DOHH2 (cell line): ENCODE data around the gene CCDC91.

ENCODE experiments used
- H3F3A ChIP-seq: fragments of 200-600 bp; sonication (generic), shearing (Covaris generic); 2 replicates; pipeline ENCODE4 v1.6.0; 2016; ENCODE audit warnings: antibody characterized with exemption, mild to moderate bottlenecking; ENCODE audit not compliant: control insufficient read depth, insufficient read depth
- H3K27ac ChIP-seq: fragments of 200-600 bp; sonication (generic); 2 replicates; pipeline ENCODE4 v1.5.1; 2014; ENCODE audit warnings: low read depth, mild to moderate bottlenecking, low read length, moderate library complexity
- H3K27me3 ChIP-seq: fragments of 200-600 bp; sonication (generic); 2 replicates; pipeline ENCODE4 v1.6.1; 2014; ENCODE audit warnings: mild to moderate bottlenecking, low read length, mixed read lengths; ENCODE audit not compliant: control insufficient read depth
- H3K36me3 ChIP-seq: fragments of 200-600 bp; sonication (generic); 2 replicates; pipeline ENCODE4 v1.6.1; 2014; ENCODE audit warnings: mild to moderate bottlenecking, low read length, moderate library complexity, mixed read lengths; ENCODE audit not compliant: control insufficient read depth
- H3K4me1 ChIP-seq: fragments of 200-600 bp; sonication (generic); 2 replicates; pipeline ENCODE4 v1.6.1; 2014; ENCODE audit warnings: mild to moderate bottlenecking, low read length, mixed read lengths; ENCODE audit not compliant: control insufficient read depth
- H3K4me2 ChIP-seq: fragments of 200-600 bp; sonication (generic); 2 replicates; pipeline ENCODE4 v1.6.0; 2014; ENCODE audit warnings: mild to moderate bottlenecking, low read length, moderate library complexity
- H3K4me3 ChIP-seq: fragments of 200-600 bp; sonication (generic); 2 replicates; pipeline ENCODE4 v1.5.1; 2014; ENCODE audit warnings: mild to moderate bottlenecking, low read length, mixed read lengths
- H3K79me2 ChIP-seq: fragments of 200-600 bp; sonication (generic); 2 replicates; pipeline ENCODE4 v1.6.1; 2014; ENCODE audit warnings: mild to moderate bottlenecking, low read length, mixed read lengths; ENCODE audit not compliant: control insufficient read depth
- H3K9me2 ChIP-seq: fragments of 200-600 bp; sonication (generic); replicated peaks from 2 replicates; pipeline ENCODE4 v1.6.1; 2014; ENCODE audit warnings: mild to moderate bottlenecking, low read length, mixed read lengths; ENCODE audit not compliant: control insufficient read depth
- H3K9me3 ChIP-seq: fragments of 200-600 bp; sonication (generic); 2 replicates; pipeline ENCODE4 v1.6.1; 2014; ENCODE audit warnings: antibody characterized with exemption, low read length, mixed read lengths; ENCODE audit not compliant: control insufficient read depth, insufficient read depth
- H4K20me1 ChIP-seq: fragments of 200-600 bp; sonication (generic); 2 replicates; pipeline ENCODE4 v1.6.0; 2014; ENCODE audit warnings: low read depth, mild to moderate bottlenecking, antibody characterized with exemption, low read length, moderate library complexity; ENCODE audit not compliant: control insufficient read depth, insufficient read depth
- EZH2phosphoT487 ChIP-seq: fragments of 200-600 bp; sonication (generic); IDR thresholded peaks from 2 replicates; pipeline ENCODE4 v1.6.1; 2017; ENCODE audit warnings: borderline replicate concordance, mild to moderate bottlenecking, antibody characterized with exemption, low read length, moderate library complexity, mixed read lengths
- TF ChIP-seq, protein P1 (sequence below): fragments of 200-600 bp; sonication (generic); IDR thresholded peaks from one replicate; pipeline ENCODE4 v1.5.1; 2014; ENCODE audit warnings: antibody characterized with exemption, mild to moderate bottlenecking, low read depth, low read length; ENCODE audit not compliant: poor library complexity, severe bottlenecking

Gene CCDC91

DNA sequence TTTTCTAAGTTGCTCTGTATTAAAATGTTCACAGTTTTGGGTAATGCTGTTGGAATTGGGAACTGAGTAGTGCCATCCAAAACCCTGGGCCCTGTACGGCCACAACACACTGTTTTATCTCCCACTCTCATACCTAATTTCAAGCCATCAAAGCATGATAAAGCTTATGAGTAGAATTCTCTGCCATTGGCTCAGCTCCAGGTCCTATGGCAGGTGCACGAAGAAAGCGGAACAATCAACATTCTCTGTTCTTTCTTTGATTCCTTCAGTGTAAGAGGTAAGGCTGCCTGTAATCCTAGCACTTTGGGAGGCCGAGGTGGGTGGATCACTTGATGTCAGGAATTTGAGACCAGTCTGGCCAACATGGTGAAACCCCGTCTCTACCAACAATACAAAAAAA is 394.9 kb downstream of the CCDC91 start:
- no peaks in the 10 kb centered on the region for H3K79me2 ChIP-seq
- no peak overlapping the region for H3K4me2 ChIP-seq
- no peak overlapping the region for H3K27ac ChIP-seq
- no peaks in the 10 kb centered on the region for H4K20me1 ChIP-seq
- TF ChIP-seq EZH2phosphoT487, result no peak
- TF ChIP-seq, protein P1, sequence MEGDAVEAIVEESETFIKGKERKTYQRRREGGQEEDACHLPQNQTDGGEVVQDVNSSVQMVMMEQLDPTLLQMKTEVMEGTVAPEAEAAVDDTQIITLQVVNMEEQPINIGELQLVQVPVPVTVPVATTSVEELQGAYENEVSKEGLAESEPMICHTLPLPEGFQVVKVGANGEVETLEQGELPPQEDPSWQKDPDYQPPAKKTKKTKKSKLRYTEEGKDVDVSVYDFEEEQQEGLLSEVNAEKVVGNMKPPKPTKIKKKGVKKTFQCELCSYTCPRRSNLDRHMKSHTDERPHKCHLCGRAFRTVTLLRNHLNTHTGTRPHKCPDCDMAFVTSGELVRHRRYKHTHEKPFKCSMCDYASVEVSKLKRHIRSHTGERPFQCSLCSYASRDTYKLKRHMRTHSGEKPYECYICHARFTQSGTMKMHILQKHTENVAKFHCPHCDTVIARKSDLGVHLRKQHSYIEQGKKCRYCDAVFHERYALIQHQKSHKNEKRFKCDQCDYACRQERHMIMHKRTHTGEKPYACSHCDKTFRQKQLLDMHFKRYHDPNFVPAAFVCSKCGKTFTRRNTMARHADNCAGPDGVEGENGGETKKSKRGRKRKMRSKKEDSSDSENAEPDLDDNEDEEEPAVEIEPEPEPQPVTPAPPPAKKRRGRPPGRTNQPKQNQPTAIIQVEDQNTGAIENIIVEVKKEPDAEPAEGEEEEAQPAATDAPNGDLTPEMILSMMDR, result no peak
- no peaks in the 10 kb centered on the region for H3K36me3 ChIP-seq
- no peak overlapping the region for H3K4me3 ChIP-seq
- H3F3A ChIP-seq, result no peaks in the 10 kb centered on the region
- H3K4me1 ChIP-seq, result no peaks in the 10 kb centered on the region
- no peaks in the 10 kb centered on the region for H3K27me3 ChIP-seq
- H3K9me3 ChIP-seq, result no peaks in the 10 kb centered on the region
- no peaks in the 10 kb centered on the region for H3K9me2 ChIP-seq

DNA sequence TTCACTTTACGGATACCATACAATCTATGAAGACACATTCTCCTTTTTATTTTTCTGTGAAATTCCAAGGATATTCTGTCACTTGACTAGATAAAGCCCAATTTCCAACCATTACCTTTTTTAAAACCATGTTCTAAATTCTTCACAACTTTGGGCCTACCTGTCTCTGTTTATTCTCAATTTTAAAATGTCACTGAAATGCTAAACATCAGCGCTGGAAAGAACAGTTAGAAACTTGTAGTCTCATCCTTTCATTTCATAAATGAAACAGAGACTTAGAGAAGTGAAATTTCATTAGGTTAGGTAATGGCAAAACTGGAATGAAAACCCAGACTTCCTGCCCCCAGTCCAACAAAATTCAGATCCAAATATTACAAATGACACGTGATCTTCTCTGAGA is 396.2 kb downstream of the CCDC91 start:
- Histone ChIP-seq H3K9me2 (no peaks in the 10 kb centered on the region), H3K9me3 (no peaks in the 10 kb centered on the region), H3K4me3 (no peak overlapping the region), H3K27me3 (no peaks in the 10 kb centered on the region), H3F3A (no peaks in the 10 kb centered on the region), H4K20me1 (no peaks in the 10 kb centered on the region), H3K27ac (no peak overlapping the region), H3K4me2 (no peak overlapping the region), H3K36me3 (no peaks in the 10 kb centered on the region), H3K79me2 (no peaks in the 10 kb centered on the region), H3K4me1 (no peaks in the 10 kb centered on the region)
- TF ChIP-seq, protein P1, result no peak
- no peak for TF ChIP-seq EZH2phosphoT487

DNA sequence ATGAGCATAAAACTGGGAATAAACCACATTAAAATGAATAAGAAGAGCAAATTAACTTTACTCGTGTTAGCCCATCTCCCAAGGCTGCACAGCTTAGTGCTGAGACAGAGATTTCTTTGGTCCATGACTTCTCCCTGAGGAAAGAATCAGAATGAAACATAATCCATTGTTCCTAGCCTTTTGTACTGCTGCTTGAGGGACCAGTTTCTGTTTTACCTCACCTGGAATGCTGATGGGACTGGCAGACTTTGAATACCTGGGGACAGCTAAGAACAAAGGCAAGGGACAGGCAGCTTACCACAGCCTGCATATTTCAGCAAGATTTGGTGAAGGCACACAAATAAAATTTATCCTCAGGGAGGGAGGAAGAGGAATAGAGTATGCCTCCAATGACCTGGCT is 401.6 kb downstream of the CCDC91 start:
- Histone ChIP-seq H3K4me1 (no peaks in the 10 kb centered on the region), H3K9me3 (no peaks in the 10 kb centered on the region), H3K27ac (no peak overlapping the region), H3K27me3 (no peaks in the 10 kb centered on the region), H3F3A (no peaks in the 10 kb centered on the region), H3K9me2 (no peaks in the 10 kb centered on the region), H3K79me2 (no peaks in the 10 kb centered on the region), H4K20me1 (no peaks in the 10 kb centered on the region), H3K36me3 (no peaks in the 10 kb centered on the region), H3K4me3 (no peak overlapping the region), H3K4me2 (no peak overlapping the region)
- TF ChIP-seq, protein P1, result no peak
